ENCODE measurements around the gene CNN2.

The CNN2 gene

DNA sequence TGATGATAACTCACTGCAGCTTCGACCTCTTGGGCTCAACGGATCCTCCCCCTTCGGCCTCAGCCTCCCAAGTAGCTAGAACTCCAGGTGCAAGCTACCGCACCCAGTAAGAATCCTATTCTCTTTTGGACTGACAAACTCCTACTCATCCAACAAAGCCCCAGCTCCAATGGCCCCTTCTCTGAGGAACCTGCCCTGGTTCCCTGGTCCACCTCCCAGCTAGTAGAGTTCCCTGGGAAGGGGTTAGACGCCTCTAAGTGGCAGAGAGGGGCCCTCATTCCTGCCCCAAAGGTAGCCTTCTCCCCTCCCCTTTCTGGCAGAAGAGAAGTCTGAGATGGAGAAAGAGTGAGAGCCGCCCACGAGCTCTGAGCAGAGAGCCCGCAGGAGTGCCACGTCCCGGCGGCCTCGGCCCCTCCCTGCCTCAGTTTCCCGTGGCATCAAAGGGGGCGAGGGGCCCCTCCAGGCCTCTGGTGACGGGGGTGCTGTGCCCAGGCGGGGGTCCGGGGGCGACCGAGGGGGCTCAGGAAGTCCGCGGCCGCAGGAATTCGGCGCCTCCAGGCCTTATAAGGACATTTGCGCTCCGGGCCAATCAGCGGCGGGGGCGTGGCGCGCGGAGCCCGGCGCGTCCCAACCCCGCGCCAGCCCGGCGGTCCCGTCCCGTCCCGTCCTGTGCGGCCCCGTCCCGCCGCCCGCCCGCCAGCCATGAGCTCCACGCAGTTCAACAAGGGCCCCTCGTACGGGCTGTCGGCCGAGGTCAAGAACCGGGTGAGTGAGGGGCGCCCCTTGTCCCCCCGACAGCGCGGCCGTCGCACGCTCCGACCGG lies at the start of gene CNN2:
CNN2 (plus strand) TSS at position 649 of the 823 bp plus-strand sequence; CDS start at position 703, 54 bp downstream.
- H3K4me3 ChIP-seq (ENCODE audit: low read length) = peak within 1 kb of the TSS; percentile 72
- no peak for TF ChIP-seq ZNF274 (IDR thresholded peaks at IDR 0.05; ENCODE audit: low read depth, low read length)

DNA sequence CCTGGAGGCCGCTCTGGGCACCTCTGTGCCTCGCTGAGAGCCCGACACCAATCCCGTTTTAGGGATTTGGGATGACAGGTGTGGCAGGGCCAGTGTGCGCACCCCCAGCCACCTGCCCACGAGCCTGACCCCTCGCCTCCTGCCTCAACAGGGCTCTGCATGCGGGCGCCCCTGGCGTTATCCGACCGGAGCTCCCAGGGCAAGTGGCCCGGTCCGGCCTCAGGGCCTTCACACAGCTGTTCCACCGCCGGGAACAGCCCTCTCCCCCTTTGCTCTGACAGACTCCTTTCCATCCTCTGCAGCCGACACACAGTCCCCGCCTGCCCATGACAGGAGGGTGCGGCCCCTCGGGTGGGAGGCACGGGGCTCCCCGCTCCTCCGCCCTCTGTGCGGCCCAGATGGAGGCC lies 49.3 kb upstream of the CNN2 start:
- H3K4me3 ChIP-seq (ENCODE audit: low read length) = no peak overlapping the region
- TF ChIP-seq ZNF274 (IDR thresholded peaks at IDR 0.05; ENCODE audit: low read depth, low read length) = no peak

DNA sequence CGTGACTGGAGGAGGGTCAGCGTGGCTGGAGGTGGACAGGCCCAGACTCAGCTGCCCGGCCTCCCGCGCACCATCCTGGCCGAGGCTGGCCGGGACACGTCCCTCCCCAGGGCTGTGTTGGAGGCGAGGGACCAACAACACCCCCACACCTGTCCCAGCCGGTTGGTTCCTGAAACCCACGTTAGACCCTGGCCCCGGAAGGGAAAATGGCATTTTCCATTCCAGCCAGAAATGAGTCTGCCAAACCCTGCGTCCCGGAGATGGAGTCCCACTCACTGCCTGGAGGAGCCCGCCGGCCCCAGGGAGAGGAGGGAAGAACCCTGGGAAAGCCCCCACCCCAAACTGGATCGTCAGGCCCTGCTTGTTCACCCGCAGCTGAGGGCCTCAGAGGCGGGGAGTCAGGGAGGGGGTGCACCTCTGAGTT lies 47.1 kb upstream of the CNN2 start:
- H3K4me3 ChIP-seq (ENCODE audit: low read length) = no peak overlapping the region

DNA sequence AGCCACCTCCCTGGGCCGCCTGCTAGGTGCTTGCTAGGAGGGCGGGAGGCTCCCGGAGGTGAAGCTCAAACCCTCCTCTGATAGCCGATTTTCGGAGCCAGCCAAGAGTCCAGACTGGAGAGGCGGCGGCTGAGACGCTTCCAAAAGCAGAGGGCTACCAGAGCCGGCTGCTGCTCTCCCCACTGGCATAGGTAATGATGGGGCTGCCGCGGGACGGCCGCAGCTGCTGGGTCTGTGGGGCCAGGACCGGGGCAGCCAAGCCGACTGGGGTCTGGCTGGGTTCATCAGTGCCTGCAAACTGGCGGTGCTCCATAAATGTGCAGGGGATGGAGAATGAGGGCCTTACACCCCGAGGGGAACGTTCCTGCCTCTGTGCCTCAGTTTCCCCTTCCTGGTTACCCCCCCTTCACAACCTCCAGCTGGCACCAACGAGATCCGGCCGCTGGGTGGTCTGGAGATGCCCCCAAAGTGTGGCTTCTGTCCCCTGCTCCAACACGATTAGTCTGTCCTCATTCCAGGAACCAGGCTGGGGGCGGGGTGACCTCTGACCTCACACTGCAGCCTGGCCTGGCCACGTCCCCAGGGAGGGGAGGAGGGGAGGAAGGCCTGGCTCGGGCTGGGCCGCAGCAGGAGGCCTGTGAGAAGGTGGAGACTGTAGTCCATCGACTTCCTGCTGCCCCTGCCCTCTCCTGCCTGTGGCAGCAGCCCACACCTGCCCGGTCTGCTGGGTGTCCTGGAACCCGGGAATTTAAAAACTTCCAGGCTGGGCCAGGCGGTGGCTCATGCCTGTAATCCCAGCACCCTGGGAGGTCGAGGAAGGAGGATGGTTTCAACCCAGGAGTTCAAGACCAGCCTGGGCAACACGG lies 46.0 kb upstream of the CNN2 start:
- no peak for TF ChIP-seq ZNF274 (IDR thresholded peaks at IDR 0.05; ENCODE audit: low read depth, low read length)
- no peak overlapping the region for H3K4me3 ChIP-seq (ENCODE audit: low read length)

More for the DNA sequence above, 47.1 kb upstream of the CNN2 start:
- no peak for TF ChIP-seq ZNF274 (IDR thresholded peaks at IDR 0.05; ENCODE audit: low read depth, low read length)

DNA sequence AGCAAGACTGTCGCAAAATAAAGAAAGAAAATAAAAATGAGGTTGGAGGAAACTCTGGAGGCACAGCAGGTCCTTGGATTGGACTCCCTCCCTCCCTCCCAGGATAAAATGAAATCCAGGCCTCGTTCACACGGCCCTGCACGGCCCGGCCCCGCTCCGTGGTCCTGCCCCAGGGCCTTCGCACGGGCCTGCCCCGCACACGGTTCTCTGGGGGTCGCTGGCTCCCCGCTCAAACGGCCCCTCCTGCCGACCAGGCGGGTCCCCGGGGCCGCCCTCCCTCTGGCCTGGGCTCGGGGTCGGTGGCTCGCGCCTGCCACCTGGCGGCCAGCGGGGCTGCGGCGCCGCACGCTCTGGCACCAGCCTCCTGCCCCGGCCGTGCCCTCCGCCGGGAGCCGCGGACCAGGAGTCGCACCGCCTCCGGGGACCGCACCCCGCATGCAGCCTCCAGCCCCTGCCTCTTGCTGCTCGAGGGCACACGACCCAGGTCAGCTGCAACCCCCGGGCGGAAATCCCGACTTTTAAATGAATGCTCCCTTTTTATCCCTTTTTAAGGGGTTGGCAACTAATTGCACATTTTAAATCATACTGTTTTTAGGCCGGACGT lies 43.7 kb upstream of the CNN2 start:
- no peak overlapping the region for H3K4me3 ChIP-seq (ENCODE audit: low read length)
- no peak for TF ChIP-seq ZNF274 (IDR thresholded peaks at IDR 0.05; ENCODE audit: low read depth, low read length)

DNA sequence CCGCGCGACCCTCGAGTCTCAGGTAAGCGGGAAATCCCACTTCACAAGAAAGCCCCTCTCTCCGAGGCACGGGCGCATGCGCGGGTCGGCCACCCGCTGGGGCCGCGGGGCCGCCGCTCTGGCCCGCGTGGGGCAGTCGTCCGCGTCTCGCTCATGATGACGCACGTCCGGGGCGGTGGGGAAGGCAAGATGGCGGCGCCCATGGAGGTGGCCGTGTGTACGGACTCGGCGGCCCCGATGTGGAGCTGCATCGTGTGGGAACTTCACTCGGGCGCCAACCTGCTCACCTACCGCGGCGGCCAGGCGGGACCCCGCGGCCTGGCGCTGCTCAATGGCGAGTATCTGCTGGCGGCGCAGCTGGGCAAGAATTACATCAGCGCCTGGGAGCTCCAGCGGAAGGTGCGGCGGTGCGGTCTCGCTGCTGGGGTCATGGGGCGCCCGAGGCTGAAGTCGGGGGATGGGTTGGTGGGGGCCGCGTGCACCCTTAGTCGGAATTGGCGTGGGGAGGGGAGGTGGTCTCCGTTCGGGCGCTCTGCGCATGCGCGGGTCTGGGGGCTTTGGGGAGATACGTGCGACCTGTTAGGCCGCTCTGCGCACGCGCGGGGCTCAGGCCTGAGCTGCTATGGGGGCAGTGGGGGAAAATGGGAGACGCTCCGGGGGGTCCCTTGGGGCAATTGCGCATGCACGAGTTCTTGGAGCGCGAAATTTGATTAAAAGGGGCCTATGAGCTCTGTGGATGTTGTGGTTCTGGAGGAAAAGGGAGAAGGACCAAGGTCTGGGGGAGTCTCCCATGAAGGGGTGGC lies 42.0 kb upstream of the CNN2 start, which contains the start of gene WDR18:
WDR18 (plus strand) TSS at position 181 of the 803 bp plus-strand sequence; CDS start at position 190, 9 bp downstream.
- H3K4me3 ChIP-seq (ENCODE audit: low read length) = peak within 1 kb of the TSS; percentile 73
- no peak for TF ChIP-seq ZNF274 (IDR thresholded peaks at IDR 0.05; ENCODE audit: low read depth, low read length)

DNA sequence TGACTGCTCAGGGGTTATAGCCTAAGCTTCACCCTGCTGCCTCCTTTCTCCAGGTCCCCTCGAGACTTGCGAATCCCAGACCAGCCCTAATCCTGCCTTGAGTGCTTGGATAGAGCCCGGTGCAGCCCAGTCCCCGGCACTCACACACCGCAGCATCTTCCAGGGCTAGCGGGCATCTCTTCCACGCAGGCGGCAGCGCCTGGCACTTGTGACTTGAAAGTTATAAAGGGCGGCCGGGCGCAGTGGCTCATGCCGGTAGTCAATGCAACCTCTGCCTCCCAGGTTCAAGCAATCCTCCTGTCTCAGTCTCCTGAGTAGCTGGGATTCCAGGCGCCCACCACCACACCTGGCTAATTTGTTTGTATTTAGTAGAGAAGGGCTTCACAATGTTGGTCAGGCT lies 40.3 kb upstream of the CNN2 start:
- no peak for TF ChIP-seq ZNF274 (IDR thresholded peaks at IDR 0.05; ENCODE audit: low read depth, low read length)
- no peak overlapping the region for H3K4me3 ChIP-seq (ENCODE audit: low read length)

DNA sequence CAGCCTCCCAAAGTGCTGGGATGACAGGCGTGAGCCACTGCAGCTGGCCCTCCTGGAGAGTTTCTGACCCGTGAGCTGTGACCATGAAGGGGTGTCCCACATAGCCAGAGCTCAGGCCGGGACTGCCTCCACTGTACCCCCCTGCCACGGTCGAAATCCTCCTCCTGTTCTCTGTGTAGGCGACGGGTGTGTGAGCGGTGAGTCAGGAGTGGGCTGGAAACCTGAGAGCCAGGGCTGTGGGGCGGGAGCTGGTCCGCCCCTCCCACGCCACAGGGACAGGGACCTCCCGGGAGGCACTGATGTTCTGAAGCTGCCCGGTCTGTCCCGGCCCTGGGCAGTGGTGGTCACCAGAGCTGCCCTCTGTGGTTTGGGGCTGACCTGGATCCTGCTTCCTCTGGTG lies 38.3 kb upstream of the CNN2 start:
- TF ChIP-seq ZNF274 (IDR thresholded peaks at IDR 0.05; ENCODE audit: low read depth, low read length) = no peak

DNA sequence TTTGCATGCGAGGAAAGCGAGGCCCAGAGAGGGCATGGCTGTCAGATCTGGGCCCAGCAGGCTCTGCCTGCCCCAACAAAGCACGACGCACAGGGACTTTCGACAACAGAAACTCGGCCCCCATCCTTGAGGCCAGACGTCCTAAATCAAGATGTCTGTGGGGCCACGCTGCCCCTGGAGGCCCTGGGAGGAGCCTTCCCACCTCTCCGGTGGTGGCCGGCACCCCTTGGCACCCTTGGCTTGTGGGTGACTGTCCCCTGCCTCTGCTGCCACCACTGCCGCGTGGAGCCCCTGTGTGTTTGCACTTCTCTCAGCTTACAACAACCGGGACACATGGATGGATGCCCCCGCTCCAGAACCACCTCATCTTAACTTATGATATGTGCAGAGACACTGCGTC lies 37.9 kb upstream of the CNN2 start:
- no peak for TF ChIP-seq ZNF274 (IDR thresholded peaks at IDR 0.05; ENCODE audit: low read depth, low read length)
- no peak overlapping the region for H3K4me3 ChIP-seq (ENCODE audit: low read length)

More for the DNA sequence above, 38.3 kb upstream of the CNN2 start:
- H3K4me3 ChIP-seq (ENCODE audit: low read length) = no peak overlapping the region

DNA sequence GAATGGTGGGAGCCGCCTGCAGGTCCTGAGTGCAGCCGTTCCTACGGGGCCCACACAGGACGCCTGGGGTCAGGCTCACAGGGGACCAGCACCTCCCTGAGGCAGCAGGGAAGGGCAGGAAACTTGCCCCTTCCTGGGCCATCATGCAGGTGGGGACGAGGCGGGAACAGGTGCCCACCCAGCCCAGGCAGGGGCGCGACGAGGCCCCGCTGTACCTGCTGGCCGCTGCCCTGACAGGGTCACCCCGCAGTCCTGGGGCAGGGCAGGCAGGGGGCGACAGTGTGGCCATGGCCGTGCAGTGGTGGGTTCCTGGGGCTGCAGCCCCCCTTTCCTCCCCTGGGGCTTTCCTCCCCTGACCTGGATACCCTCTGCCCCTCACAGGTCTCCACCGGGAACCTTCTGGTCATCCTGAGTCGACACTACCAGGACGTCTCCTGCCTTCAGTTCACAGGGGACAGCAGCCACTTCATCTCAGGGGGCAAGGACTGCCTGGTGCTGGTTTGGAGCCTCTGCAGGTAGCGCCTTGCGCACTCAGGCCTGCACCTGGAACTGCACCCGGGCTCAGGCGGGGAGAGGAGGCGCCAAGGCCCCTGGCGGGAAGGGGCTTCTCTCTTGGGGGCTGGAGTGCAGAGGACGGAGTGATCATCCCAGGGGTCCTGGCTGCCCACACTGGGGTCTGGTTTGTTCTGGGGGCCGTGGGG lies 36.9 kb upstream of the CNN2 start:
- TF ChIP-seq ZNF274 (IDR thresholded peaks at IDR 0.05; ENCODE audit: low read depth, low read length) = no peak
- H3K4me3 ChIP-seq (ENCODE audit: low read length) = no peak overlapping the region

DNA sequence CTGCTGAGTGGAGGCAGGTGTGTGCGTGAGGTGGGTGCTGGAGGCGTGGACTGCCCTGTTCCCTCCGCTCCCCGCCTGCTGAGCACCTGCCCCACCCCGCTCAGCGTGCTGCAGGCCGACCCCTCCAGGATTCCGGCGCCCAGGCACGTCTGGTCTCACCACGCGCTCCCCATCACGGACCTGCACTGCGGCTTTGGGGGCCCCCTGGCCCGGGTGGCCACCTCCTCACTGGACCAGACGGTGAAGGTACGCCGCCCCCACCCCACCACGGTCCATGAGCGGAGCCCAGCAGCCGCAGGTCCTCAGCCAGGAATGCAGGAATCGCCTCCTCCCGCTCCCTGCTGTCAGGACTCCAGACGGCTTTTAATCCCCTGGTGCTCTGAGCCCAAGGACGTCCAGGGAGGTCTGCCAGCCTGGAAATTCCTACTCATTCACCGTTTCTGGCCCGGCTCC lies 36.3 kb upstream of the CNN2 start:
- H3K4me3 ChIP-seq (ENCODE audit: low read length) = no peak overlapping the region
- no peak for TF ChIP-seq ZNF274 (IDR thresholded peaks at IDR 0.05; ENCODE audit: low read depth, low read length)

DNA sequence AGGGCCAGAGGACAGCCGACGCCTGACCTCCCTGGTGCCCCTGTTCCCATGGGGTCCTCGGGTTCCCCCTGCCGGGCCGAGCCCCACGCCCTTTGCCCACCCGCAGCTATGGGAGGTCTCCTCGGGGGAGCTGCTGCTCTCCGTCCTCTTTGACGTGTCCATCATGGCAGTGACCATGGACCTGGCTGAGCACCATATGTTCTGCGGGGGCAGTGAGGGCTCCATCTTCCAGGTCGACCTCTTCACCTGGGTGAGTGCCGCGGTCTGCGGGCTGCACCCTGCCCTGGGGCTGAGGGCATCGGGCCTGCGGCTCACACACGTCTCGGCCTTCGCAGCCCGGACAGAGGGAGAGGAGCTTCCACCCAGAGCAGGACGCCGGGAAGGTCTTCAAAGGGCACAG lies 35.7 kb upstream of the CNN2 start:
- no peak for TF ChIP-seq ZNF274 (IDR thresholded peaks at IDR 0.05; ENCODE audit: low read depth, low read length)
- H3K4me3 ChIP-seq (ENCODE audit: low read length) = no peak overlapping the region

Measured in GM08714 (cell line).